Measurements from ENCODE around the gene CEP112. TPM values are rescaled to one million over a fixed set of nuclear protein-coding genes. Genes with fewer than 3 reads are reported as not detected.

Gene CEP112
- total and polyA plus RNA-seq, 2 donors (not counting 3 experiments of a cell fraction or from before 2014, with no cell fraction given), result 1.5 to 25.3 TPM

DNA sequence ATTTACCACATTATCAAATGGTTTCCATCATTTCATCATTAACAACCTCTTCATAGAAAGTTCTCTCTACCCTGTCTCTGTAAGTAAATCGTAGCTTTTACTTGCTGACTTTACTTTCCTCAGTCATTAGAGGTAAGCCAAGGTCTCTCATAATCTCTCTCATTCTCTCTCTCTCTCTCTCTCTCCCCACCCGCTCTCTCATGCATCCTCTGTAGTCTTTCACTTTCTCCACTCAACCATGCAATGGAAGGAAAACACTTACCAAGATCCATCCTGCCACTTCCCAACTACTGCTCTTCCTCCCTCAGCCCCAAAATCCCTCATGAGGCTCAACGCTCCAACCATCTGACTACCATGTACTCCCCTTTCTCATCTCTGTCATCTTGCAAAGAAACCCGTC, 6.1 kb downstream of the CEP112 start:
- H3K4me1 ChIP-seq (ENCODE audit: control insufficient read depth, extremely low read depth, insufficient read depth, low read length), result peaks cover 8% of the 10 kb centered on the region
- no peaks in the 10 kb centered on the region for H3K27me3 ChIP-seq (ENCODE audit: control insufficient read depth in 2 of 2, insufficient read depth in 2 of 2, low read length in 2 of 2)
- peaks cover 3% of the 10 kb centered on the region for H3K79me2 ChIP-seq (ENCODE audit: control insufficient read depth, insufficient read depth, low read length)
- no peak overlapping the region for H3K27ac ChIP-seq (ENCODE audit: insufficient read depth, low read depth, low read length)
- DNase-seq (ENCODE audit: low read depth, low spot score) (no peak), FAIRE-seq (no peak)
- H3K4me3 ChIP-seq (replicated peaks in 1 of 3; ENCODE audit: insufficient read depth in 1 of 3, low read depth in 1 of 3, low read length in 3 of 3), result no peak overlapping the region
- H3K9me1 ChIP-seq (replicated peaks; ENCODE audit: control insufficient read depth, extremely low read depth, insufficient read depth, low read length), result no peaks in the 10 kb centered on the region
- no peaks in the 10 kb centered on the region for H4K20me1 ChIP-seq (replicated peaks; ENCODE audit: control insufficient read depth, extremely low read depth, insufficient read depth, low read length)
- BruUV-seq (replicated peaks), result no TSS peak
- H2AFZ ChIP-seq (ENCODE audit: low read depth, low read length), result no peak overlapping the region
- H3K9me3 ChIP-seq (replicated peaks; ENCODE audit: control insufficient read depth, insufficient read depth, low read length), result no peaks in the 10 kb centered on the region
- TF ChIP-seq EZH2 (IDR thresholded peaks at IDR 0.05; ENCODE audit: borderline replicate concordance, low read depth, low read length, severe bottlenecking) (no peak), MYC (IDR thresholded peaks at IDR 0.05; ENCODE audit: low read depth, low read length) (no peak), FOS (IDR thresholded peaks at IDR 0.05; ENCODE audit: borderline replicate concordance, insufficient read depth, low read length) (no peak)
- TF ChIP-seq, protein P1, sequence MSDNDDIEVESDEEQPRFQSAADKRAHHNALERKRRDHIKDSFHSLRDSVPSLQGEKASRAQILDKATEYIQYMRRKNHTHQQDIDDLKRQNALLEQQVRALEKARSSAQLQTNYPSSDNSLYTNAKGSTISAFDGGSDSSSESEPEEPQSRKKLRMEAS (IDR thresholded peaks at IDR 0.05; ENCODE audit: insufficient read depth, insufficient read length), result no peak
- TF ChIP-seq, protein P2, sequence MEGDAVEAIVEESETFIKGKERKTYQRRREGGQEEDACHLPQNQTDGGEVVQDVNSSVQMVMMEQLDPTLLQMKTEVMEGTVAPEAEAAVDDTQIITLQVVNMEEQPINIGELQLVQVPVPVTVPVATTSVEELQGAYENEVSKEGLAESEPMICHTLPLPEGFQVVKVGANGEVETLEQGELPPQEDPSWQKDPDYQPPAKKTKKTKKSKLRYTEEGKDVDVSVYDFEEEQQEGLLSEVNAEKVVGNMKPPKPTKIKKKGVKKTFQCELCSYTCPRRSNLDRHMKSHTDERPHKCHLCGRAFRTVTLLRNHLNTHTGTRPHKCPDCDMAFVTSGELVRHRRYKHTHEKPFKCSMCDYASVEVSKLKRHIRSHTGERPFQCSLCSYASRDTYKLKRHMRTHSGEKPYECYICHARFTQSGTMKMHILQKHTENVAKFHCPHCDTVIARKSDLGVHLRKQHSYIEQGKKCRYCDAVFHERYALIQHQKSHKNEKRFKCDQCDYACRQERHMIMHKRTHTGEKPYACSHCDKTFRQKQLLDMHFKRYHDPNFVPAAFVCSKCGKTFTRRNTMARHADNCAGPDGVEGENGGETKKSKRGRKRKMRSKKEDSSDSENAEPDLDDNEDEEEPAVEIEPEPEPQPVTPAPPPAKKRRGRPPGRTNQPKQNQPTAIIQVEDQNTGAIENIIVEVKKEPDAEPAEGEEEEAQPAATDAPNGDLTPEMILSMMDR (IDR thresholded peaks at IDR 0.05; ENCODE audit: extremely low read depth in 1 of 2, insufficient read depth in 1 of 2, low read depth in 1 of 2, low read length in 2 of 2), result no peak
- no peak overlapping the region for H3K4me2 ChIP-seq (ENCODE audit: insufficient read depth, low read length)
- intact Hi-C loops (cut with micrococcal nuclease) (no loop called here), dilution Hi-C loops (cut with MboI; ENCODE audit: extremely low pct_ligation_motif_present, low sequenced_read_pairs) (no loop called here)
- peaks cover 0 to 1% of the 10 kb centered on the region in 2 experiments for H3K36me3 ChIP-seq (ENCODE audit: control insufficient read depth in 2 of 2, extremely low read depth in 1 of 2, insufficient read depth in 2 of 2, low read length in 2 of 2)
- ChIA-PET CTCF (no interaction called here), POLR2A (no interaction called here)
- H3K9ac ChIP-seq (replicated peaks; ENCODE audit: extremely low read depth, insufficient read depth, low read length), result no peak overlapping the region

DNA sequence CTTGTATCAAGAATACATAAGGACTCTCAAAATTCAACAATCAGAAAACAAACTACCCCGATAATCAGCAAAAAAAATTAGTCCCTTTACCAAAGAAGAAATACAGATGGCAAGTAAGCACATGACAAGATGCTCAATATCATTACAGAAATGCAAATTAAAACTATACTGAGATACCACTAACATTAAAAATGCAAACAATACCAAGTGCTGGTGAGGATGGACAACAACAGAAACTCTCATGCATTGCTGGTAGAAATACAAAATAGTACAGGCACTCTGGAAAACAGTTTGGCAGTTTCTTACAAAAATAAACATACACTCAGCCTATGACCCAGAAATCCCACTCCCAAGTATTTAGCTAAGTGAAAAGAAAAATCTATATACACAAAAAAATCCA, 7.5 kb downstream of the CEP112 start:
- dilution Hi-C loops (cut with MboI; ENCODE audit: extremely low pct_ligation_motif_present, low sequenced_read_pairs), result no loop called here

More for the DNA sequence above, 7.5 kb downstream of the CEP112 start:
- DNase-seq (ENCODE audit: low read depth, low spot score), result no peak
- no peaks in the 10 kb centered on the region for H3K79me2 ChIP-seq (ENCODE audit: control insufficient read depth, insufficient read depth, low read length)
- no TSS peak for BruUV-seq (replicated peaks)
- no peak for FAIRE-seq
- no peak for TF ChIP-seq JUN (IDR thresholded peaks at IDR 0.05; ENCODE audit: borderline replicate concordance, insufficient read depth, insufficient read length, low read depth)
- no peak for TF ChIP-seq MYC (IDR thresholded peaks at IDR 0.05; ENCODE audit: low read depth, low read length)
- no peak for TF ChIP-seq POLR2AphosphoS5 (IDR thresholded peaks at IDR 0.05; ENCODE audit: insufficient read depth, low read depth, low read length)
- TF ChIP-seq, protein P1 (IDR thresholded peaks at IDR 0.05; ENCODE audit: insufficient read depth, insufficient read length), result no peak
- no peak for TF ChIP-seq FOS (IDR thresholded peaks at IDR 0.05; ENCODE audit: borderline replicate concordance, insufficient read depth, low read length)
- no peak for TF ChIP-seq POLR2A (IDR thresholded peaks at IDR 0.05; ENCODE audit: low read depth, low read length)
- no peak for TF ChIP-seq EZH2 (IDR thresholded peaks at IDR 0.05; ENCODE audit: borderline replicate concordance, low read depth, low read length, severe bottlenecking)
- no peak for TF ChIP-seq GATA2 (IDR thresholded peaks at IDR 0.05; ENCODE audit: insufficient read depth, insufficient read length, low read depth, low read length)
- TF ChIP-seq, protein P2 (IDR thresholded peaks at IDR 0.05; ENCODE audit: extremely low read depth in 1 of 2, insufficient read depth in 1 of 2, low read depth in 1 of 2, low read length in 2 of 2), result no peak
- no peak overlapping the region for H3K4me2 ChIP-seq (ENCODE audit: insufficient read depth, low read length)
- no peaks in the 10 kb centered on the region for H3K27me3 ChIP-seq (ENCODE audit: control insufficient read depth in 2 of 2, insufficient read depth in 2 of 2, low read length in 2 of 2)
- H2AFZ ChIP-seq (ENCODE audit: low read depth, low read length), result no peak overlapping the region
- no peak overlapping the region for H3K27ac ChIP-seq (ENCODE audit: insufficient read depth, low read depth, low read length)
- H4K20me1 ChIP-seq (replicated peaks; ENCODE audit: control insufficient read depth, extremely low read depth, insufficient read depth, low read length), result no peaks in the 10 kb centered on the region
- H3K9ac ChIP-seq (replicated peaks; ENCODE audit: extremely low read depth, insufficient read depth, low read length), result no peak overlapping the region
- H3K9me1 ChIP-seq (replicated peaks; ENCODE audit: control insufficient read depth, extremely low read depth, insufficient read depth, low read length), result no peaks in the 10 kb centered on the region
- H3K4me1 ChIP-seq (ENCODE audit: control insufficient read depth, extremely low read depth, insufficient read depth, low read length), result no peaks in the 10 kb centered on the region
- H3K9me3 ChIP-seq (replicated peaks; ENCODE audit: control insufficient read depth, insufficient read depth, low read length), result no peaks in the 10 kb centered on the region
- H3K36me3 ChIP-seq (ENCODE audit: control insufficient read depth in 2 of 2, extremely low read depth in 1 of 2, insufficient read depth in 2 of 2, low read length in 2 of 2), result peaks cover 0 to 1% of the 10 kb centered on the region in 2 experiments
- H3K4me3 ChIP-seq (replicated peaks in 1 of 3; ENCODE audit: insufficient read depth in 1 of 3, low read depth in 1 of 3, low read length in 3 of 3), result no peak overlapping the region
- ChIA-PET CTCF (no interaction called here), POLR2A (no interaction called here)
- intact Hi-C loops (cut with micrococcal nuclease), result no loop called here

Data from endothelial cell of umbilical vein (primary cell).